Natural killer cell (primary cell): Measurements from ENCODE around the gene GJA9. TPM values are rescaled to one million over a fixed set of nuclear protein-coding genes. Genes with fewer than 3 reads are reported as not detected.

Source experiments
- ATAC-seq, 3 donors: fragments of 150-1000 bp in 2 of 3; fragments of 200-7000 bp in 1 of 3; cut with Tn5 transposase; 1 replicate in 1 of 3; 2 replicates in 2 of 3; pipeline ENCODE4 v1.10.0; 2021; ENCODE audit warnings: mild to moderate bottlenecking in 2 of 3, moderate library complexity in 2 of 3
- DNase-seq, 2 donors: peaks; one replicate each; pipeline versions ENCODE4 v3.0.0 to v3.0.0-alpha.2; 2013 to 2021; ENCODE audit warnings: mixed read lengths in 1 of 2
- H3K27ac ChIP-seq: one replicate; pipeline ENCODE4 v1.5.1; 2013; ENCODE audit warnings: mild to moderate bottlenecking, low read length
- H3K27me3 ChIP-seq: one replicate; pipeline ENCODE4 v1.6.1; 2013; ENCODE audit warnings: low read length; ENCODE audit not compliant: control insufficient read depth, insufficient read depth
- H3K36me3 ChIP-seq: one replicate; pipeline ENCODE4 v1.6.1; 2013; ENCODE audit warnings: low read length; ENCODE audit not compliant: control insufficient read depth, insufficient read depth
- H3K4me1 ChIP-seq: one replicate; pipeline ENCODE4 v1.6.1; 2013; ENCODE audit warnings: low read length; ENCODE audit not compliant: control insufficient read depth, insufficient read depth
- H3K4me3 ChIP-seq: one replicate; pipeline ENCODE4 v1.5.1; 2013; ENCODE audit warnings: low read length
- H3K9me3 ChIP-seq: one replicate; pipeline ENCODE4 v1.6.1; 2013; ENCODE audit warnings: low read length; ENCODE audit not compliant: control insufficient read depth, insufficient read depth
- H3K27ac Mint-ChIP-seq, 2 donors: one replicate each; pipeline ENCODE4 v1.8.0; 2022; ENCODE audit warnings: mild to moderate bottlenecking in 2 of 2, mixed read lengths in 2 of 2, moderate library complexity in 1 of 2
- H3K27me3 Mint-ChIP-seq, 2 donors: one replicate each; pipeline ENCODE4 v1.8.0; 2022; ENCODE audit warnings: low read depth in 2 of 2, mixed read lengths in 2 of 2
- H3K36me3 Mint-ChIP-seq: one replicate; pipeline ENCODE4 v1.8.0; 2022; ENCODE audit warnings: mixed read lengths
- H3K4me1 Mint-ChIP-seq, 2 donors: one replicate each; pipeline ENCODE4 v1.8.0; 2022; ENCODE audit warnings: mixed read lengths in 2 of 2
- H3K4me3 Mint-ChIP-seq: one replicate; pipeline ENCODE4 v1.8.0; 2022; ENCODE audit warnings: mild to moderate bottlenecking, moderate library complexity, mixed read lengths
- H3K9me3 Mint-ChIP-seq, 2 donors: one replicate each; pipeline ENCODE4 v1.8.0; 2022; ENCODE audit warnings: mixed read lengths in 2 of 2
- WGBS: methylation state at CpG from one replicate; pipeline ENCODE4 v1.1.7; 2013; ENCODE audit warnings: missing lambda C conversion rate; ENCODE audit not compliant: insufficient coverage; 5-methylcytosine and 5-hydroxymethylcytosine counted together
- intact Hi-C: fragments of 100-400 bp; cut with micrococcal nuclease; formaldehyde crosslinking; loops from one replicate; pipeline ENCODE4 v1.14.2; 2022
- total RNA-seq, 4 donors: library from RNA; stranded (reverse); fragments of 120-200 nt in 1 of 4; gene quantifications; one replicate each; pipeline versions ENCODE4 v1.2.3 to v1.2.4, GENCODE V29; 2013 to 2022
- TF ChIP-seq, protein P1 (sequence below): fragments of 200-600 bp; IDR thresholded peaks from one replicate; pipeline ENCODE4 v1.8.0; 2022; ENCODE audit warnings: antibody characterized with exemption

GJA9 gene
- total RNA-seq, 3 donors from 2014 or later (not counting 1 experiment from before 2014, with no cell fraction given) = not detected

DNA sequence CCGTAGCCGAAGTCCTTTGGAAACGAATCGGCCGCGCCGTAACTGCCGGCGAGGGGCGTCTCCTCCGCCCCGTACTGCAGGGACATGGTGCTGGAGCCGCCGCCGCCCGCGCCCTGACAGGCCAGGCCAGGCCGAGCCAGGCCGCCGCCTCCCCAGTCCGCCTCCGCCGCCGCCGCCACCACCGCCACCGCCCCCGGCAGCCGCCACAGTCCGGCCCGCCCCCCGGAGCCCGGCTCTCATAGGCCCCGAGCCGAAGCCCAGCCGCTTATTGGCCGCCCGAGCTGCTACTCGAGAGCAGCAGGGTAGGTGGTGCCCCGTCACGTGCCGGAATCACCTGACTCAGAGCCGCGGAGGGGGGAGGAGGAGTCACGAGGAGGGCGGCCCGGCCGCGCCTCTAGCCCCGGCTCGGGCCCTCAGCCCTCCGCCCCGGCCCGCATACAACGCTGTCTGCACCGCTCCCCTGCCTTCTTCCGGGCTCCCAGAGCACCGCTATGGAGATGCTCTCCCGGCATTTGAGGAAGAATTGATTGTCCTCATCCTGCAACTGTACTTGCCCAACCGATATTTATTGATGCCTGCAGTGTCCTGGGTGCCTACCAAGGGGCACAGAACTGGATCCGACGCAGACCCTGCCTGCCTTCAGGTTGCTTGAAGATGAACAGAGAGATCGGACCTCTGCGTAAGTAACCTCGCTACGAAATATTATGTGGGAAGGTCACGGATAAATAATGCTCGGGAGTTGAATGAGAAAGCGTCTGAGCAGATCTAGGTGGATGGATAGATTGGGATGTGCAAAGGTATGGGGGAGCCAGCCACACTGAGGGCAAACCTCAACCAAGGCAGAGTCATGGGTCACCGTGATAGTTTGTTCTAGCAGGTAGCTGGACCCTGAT lies 21.6 kb downstream of the GJA9 start, which contains the start of gene RRAGC:
TSS of gene RRAGC (minus strand) at position 212 of the 893 bp plus-strand sequence. CDS start at position 86, 126 bp downstream.
- no peaks in the 10 kb centered on the region for H3K9me3 ChIP-seq
- H3K27ac Mint-ChIP-seq = peak within 1 kb of the TSS; percentile 83 to 88
- H3K4me1 Mint-ChIP-seq = peaks cover 25 to 41% of the 10 kb centered on the region in 2 donors
- H3K36me3 ChIP-seq = peaks cover 20% of the 10 kb centered on the region
- H3K4me3 ChIP-seq = peak within 1 kb of the TSS; percentile 77
- WGBS = under 1% methylated on average over 70 of the region's 70 CpGs
- H3K36me3 Mint-ChIP-seq = no peaks in the 10 kb centered on the region
- peak within 1 kb of the TSS; percentile 94 for H3K4me3 Mint-ChIP-seq
- H3K27me3 ChIP-seq = no peaks in the 10 kb centered on the region
- intact Hi-C loops = loop anchor here (1.0 to 2.0 kb wide), 2 partner anchors 13 to 167 kb away; partner anchors contain the start of genes MYCBP and NDUFS5
- H3K27me3 Mint-ChIP-seq = no peaks in the 10 kb centered on the region
- peak; percentile 97 to 98 for DNase-seq
- peak within 1 kb of the TSS; percentile 62 for H3K27ac ChIP-seq
- ATAC-seq = peak; percentile 95 to 99 (median 97)
- no peaks in the 10 kb centered on the region for H3K9me3 Mint-ChIP-seq
- peaks cover 27% of the 10 kb centered on the region for H3K4me1 ChIP-seq
- TF ChIP-seq, protein P1, sequence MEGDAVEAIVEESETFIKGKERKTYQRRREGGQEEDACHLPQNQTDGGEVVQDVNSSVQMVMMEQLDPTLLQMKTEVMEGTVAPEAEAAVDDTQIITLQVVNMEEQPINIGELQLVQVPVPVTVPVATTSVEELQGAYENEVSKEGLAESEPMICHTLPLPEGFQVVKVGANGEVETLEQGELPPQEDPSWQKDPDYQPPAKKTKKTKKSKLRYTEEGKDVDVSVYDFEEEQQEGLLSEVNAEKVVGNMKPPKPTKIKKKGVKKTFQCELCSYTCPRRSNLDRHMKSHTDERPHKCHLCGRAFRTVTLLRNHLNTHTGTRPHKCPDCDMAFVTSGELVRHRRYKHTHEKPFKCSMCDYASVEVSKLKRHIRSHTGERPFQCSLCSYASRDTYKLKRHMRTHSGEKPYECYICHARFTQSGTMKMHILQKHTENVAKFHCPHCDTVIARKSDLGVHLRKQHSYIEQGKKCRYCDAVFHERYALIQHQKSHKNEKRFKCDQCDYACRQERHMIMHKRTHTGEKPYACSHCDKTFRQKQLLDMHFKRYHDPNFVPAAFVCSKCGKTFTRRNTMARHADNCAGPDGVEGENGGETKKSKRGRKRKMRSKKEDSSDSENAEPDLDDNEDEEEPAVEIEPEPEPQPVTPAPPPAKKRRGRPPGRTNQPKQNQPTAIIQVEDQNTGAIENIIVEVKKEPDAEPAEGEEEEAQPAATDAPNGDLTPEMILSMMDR = no peak

DNA sequence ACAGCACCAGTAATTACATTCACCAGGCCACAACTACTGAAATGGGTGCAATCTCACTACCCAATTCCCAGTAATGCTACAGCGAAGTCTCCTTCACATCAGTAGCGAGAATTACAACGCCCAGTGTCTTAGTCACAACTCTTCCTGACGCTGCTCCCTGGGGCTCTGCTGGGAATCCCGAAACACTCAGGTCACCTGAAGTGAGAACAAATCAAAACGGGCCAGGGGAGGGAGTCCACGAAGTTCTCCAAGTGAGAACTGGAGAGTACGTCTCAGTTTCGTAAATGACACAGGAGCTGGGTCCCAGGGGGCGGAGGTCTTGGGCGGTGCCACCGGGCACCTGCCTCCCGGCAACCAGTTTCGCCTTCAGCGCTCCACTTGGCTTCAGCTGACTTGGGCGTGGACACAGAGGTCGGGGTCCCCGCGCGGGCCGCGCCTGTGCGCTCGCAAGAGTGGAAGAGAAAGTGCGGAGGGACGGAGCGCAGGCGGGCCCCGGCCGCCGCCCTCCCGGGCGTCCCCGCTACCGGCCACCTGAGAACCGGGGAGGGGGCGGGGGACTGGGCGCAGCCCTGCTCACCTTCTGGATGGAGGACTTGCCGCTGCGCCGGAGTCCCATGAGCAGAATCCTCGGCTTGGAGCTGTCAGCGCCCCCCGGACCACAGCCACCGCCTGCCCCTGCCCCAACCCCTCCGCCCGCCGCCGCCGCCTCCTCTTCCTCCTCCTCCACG lies 22.4 kb downstream of the GJA9 start:
- ATAC-seq (peak; percentile 6 to 12 (median 9)), DNase-seq (peak in 1 of 2 donors; percentile 60)
- peak overlapping the region; percentile 94 for H3K4me3 Mint-ChIP-seq
- WGBS = 1% methylated on average over 51 of the region's 51 CpGs
- TF ChIP-seq, protein P1 = no peak
- H3K27me3 Mint-ChIP-seq = no peaks in the 10 kb centered on the region
- Histone ChIP-seq H3K9me3 (no peaks in the 10 kb centered on the region), H3K36me3 (peaks cover 23% of the 10 kb centered on the region), H3K27me3 (no peaks in the 10 kb centered on the region), H3K4me1 (peaks cover 27% of the 10 kb centered on the region), H3K27ac (peak overlapping the region; percentile 62), H3K4me3 (peak overlapping the region; percentile 77)
- intact Hi-C loops = loop anchor here (1.0 to 2.0 kb wide), 2 partner anchors 14 to 168 kb away; partner anchors contain the start of genes MYCBP and NDUFS5
- peaks cover 25 to 40% of the 10 kb centered on the region in 2 donors for H3K4me1 Mint-ChIP-seq
- peak overlapping the region; percentile 83 to 88 for H3K27ac Mint-ChIP-seq
- no peaks in the 10 kb centered on the region for H3K9me3 Mint-ChIP-seq
- H3K36me3 Mint-ChIP-seq = no peaks in the 10 kb centered on the region

DNA sequence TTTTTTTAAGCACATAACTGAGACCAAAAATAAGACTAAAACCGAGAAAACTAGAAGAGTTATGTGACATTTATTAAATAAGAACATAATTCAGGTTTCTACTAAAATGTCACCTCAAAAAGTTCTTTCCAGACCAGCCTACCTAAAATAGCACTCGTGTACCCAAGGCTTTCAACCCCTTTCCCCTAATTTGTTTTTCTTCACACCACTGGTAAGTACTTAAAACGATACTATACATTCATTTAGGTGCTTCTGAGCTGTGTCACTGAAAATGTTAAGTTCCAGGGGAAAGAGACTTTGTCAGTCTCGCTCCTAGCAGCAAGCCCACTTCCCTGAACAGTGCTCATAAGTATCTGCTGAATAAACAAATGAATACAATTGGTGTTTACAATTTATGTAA lies 28.6 kb downstream of the GJA9 start:
- peaks cover 44% of the 10 kb centered on the region for H3K36me3 ChIP-seq

More for the DNA sequence above, 28.6 kb downstream of the GJA9 start:
- Mint-ChIP-seq H3K27ac (no peak overlapping the region), H3K4me1 (peaks cover 5 to 7% of the 10 kb centered on the region in 2 donors), H3K9me3 (no peaks in the 10 kb centered on the region), H3K36me3 (peaks cover 13% of the 10 kb centered on the region), H3K4me3 (no peak overlapping the region), H3K27me3 (no peaks in the 10 kb centered on the region)
- WGBS = 70% methylated on average over 2 of the region's 4 CpGs
- no peak overlapping the region for H3K4me3 ChIP-seq
- H3K27me3 ChIP-seq = no peaks in the 10 kb centered on the region
- ATAC-seq (no peak), DNase-seq (no peak)
- intact Hi-C loops = no loop called here
- H3K9me3 ChIP-seq = no peaks in the 10 kb centered on the region
- peaks cover 5% of the 10 kb centered on the region for H3K4me1 ChIP-seq
- H3K27ac ChIP-seq = no peak overlapping the region
- TF ChIP-seq, protein P1 = no peak
